Retinal pigment epithelial cell (primary cell): ENCODE measurements around the gene LHX3.

Experiments
- DNase-seq: peaks from one replicate; pipeline ENCODE4 v3.0.0-alpha.2; 2010; ENCODE audit warnings: low read depth
- H3K4me3 ChIP-seq: 2 replicates; pipeline ENCODE4 v1.5.1; 2011; ENCODE audit warnings: mild to moderate bottlenecking, low read length, control low read depth, moderate library complexity
- TF ChIP-seq, protein P1 (sequence below): conservative IDR thresholded peaks from 2 replicates; pipeline ENCODE4 v1.5.1; 2011; ENCODE audit warnings: low read depth, low read length, control low read depth, inconsistent platforms

The LHX3 gene

DNA sequence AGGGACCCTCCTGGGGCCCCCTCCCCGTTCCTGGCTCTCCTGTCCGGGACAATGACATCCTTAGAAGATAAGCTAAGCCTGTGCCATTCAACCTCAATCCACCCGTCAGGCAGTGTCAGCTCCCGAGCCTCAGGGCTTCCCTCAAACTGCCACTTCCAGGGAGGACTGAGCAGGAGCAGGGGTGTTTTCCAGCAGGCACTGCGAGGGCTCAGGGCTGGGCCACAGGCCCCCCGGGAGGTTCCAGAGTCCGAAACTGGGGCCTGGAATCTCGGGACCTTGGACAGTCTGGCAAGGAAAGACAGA, 26.2 kb downstream of the LHX3 start:
- DNase-seq, result no peak
- no peak overlapping the region for H3K4me3 ChIP-seq
- TF ChIP-seq, protein P1, sequence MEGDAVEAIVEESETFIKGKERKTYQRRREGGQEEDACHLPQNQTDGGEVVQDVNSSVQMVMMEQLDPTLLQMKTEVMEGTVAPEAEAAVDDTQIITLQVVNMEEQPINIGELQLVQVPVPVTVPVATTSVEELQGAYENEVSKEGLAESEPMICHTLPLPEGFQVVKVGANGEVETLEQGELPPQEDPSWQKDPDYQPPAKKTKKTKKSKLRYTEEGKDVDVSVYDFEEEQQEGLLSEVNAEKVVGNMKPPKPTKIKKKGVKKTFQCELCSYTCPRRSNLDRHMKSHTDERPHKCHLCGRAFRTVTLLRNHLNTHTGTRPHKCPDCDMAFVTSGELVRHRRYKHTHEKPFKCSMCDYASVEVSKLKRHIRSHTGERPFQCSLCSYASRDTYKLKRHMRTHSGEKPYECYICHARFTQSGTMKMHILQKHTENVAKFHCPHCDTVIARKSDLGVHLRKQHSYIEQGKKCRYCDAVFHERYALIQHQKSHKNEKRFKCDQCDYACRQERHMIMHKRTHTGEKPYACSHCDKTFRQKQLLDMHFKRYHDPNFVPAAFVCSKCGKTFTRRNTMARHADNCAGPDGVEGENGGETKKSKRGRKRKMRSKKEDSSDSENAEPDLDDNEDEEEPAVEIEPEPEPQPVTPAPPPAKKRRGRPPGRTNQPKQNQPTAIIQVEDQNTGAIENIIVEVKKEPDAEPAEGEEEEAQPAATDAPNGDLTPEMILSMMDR, result no peak

DNA sequence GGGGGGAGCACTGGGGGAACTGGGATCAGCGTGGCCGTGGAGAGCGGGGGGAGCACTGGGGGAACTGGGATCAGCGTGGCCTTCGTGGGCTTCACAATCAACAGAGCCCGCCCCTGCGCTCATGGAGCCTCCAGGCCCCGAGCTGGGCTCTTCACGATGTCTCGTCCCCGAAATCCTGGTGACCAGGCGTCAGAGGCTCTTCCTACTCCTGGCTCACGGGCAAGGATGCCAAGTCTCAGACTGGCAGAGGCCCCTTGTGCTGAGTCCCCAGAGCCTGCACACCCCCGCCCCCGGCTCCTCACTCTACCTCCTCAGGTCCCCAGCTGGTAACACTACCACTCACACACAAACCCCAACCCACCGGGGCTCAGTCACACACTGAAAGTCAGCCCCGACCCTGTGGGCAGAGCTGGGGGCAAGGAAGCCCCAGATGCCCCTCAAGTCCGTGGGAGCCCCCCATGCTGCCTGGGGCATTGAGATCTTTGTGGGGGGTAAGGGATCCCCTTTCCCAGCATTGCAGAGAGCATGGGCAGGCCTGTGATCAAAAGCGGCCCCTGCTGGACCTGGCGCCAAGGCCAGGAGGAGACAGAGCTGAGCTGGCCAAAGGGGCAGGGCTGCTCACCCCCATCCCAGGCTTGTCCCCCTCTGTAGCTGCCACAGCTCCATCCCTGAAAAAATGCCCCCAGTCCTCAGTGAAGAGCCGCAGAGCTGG, 26.7 kb downstream of the LHX3 start:
- TF ChIP-seq, protein P1, result no peak
- no peak for DNase-seq
- H3K4me3 ChIP-seq, result no peak overlapping the region

DNA sequence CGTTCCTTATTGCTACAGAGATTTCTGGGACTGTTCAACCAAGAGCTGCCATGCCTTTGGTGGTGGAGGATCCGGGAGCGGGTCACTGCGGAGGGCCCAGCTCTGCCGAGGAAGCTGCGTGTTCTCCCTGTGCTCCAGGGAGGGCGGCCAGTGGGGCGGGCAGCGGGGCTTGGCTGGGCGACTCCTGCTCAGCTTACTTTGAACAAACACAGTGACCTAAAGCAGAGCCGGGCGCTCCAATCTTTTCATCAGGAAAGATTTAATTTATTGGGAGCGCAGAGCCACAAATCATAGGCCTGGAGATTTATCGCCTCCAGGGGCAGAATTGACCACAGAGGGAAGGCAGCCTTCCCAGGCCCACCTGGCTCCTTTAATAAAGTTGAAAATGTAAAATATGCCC, 27.7 kb downstream of the LHX3 start:
- no peak overlapping the region for H3K4me3 ChIP-seq
- TF ChIP-seq, protein P1, result no peak
- no peak for DNase-seq

DNA sequence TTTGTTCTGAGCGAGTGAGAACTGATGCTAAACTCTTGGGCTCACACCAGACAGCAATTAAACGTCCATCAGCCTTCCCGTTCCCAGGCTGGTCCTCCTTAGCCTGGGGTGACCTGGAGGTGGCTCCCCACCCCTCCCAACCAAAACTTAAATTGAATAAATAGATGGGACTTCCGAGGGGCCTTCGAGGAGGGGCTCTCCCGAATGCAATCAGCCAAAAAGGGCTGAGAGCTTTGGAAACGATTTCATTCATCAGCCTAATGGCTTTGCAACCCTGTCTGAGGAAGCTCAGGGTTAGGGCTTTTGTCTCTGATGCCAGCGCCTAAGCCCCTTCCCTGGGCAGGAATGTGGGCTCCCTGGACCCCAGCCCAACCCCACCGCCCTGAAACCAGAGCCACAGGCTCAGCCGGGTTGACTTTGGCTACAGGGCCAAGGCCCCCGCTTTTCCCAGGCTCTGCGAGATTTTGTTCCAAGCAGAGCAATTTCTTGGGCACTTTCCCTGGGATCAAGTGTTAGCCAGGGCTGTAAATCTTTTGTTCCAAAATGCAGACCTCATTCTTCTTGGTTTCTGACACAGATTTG, 29.2 kb downstream of the LHX3 start:
- TF ChIP-seq, protein P1, result no peak
- no peak for DNase-seq
- no peak overlapping the region for H3K4me3 ChIP-seq

DNA sequence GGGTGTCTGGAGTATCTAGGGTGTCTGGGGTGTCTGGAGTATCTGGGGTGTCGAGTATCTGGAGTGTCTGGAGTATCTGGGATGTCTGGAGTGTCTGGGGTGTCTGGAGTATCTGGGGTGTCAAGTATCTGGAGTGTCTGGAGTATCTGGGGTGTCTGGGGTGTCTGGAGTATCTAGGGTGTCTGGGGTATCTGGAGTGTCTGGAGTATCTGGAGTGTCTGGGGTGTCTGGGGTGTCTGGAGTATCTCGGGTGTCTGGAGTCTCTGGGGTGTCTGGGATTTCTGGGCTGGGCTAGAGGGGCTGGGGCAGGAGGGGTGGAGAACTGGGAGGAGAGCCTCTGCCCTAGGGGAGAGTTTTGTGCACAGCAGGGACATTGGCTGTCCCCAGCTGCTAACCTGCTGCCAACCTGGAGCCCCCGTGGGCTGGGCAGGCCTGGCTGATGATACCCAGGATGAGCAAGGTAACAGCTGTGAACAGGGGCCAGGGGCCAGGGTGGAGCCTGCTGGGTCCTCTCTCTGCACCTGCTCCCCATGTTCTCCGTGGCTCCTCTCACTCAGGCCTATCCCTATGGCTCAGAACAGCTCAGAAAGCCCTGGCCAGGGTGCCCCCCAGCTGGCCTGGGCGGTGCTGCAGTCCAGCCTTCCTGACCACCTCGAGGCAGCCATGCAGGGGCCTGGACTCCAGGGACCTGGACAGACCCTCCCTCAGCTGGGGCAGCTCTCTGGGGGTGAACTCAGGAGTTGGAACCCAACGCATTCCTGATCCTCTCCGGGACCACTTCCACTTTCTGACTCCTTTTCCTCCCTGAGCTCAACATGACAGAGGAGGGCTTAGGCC, 29.9 kb downstream of the LHX3 start:
- no peak for DNase-seq
- no peak overlapping the region for H3K4me3 ChIP-seq

DNA sequence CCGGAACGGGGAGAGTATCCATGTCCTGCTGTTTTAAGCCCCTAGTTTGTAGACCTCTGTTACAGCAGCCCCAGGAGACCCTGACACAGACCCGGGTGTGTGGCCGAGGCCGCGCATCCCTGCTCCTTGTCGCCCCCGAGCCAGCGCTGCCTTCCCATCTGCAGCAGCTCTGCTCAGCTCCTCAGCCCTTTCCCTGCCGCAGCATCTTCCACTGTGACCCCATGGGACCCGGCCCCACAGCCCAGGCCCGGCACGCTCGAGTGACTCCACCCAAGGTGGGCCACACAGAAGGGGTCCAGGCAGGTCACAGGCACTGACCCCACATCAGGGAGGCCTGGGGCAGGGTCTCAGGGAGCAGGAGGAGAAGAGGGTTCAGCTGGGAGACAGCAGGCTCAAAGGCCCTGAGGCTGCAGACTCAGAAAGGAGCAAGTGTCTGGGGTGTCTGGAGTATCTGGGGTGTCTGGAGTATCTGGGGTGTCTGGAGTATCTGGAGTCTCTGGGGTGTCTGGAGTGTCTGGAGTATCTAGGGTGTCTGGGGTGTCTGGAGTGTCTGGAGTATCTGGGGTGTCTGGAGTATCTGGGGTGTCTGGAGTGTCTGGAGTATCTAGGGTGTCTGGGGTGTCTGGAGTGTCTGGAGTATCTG, 31.2 kb downstream of the LHX3 start:
- DNase-seq, result no peak
- TF ChIP-seq, protein P1, result no peak
- no peak overlapping the region for H3K4me3 ChIP-seq

More for the DNA sequence above, 29.9 kb downstream of the LHX3 start:
- TF ChIP-seq, protein P1, result peak; percentile 8
